Stimulated activated CD4-positive, alpha-beta T cell treated with anti-CD3 and anti-CD28 coated beads, Interleukin-15, amount 100 ng/mL, for 48 hours (primary cell): Measurements from ENCODE around the gene ARMCX2.
"Not testable (repeated sequence)": the region's sequence is repeated elsewhere in the genome, so short reads cannot be mapped to it uniquely, and the experiment has no call there.

Experiments used
- DNase-seq, 2 donors: peaks; one replicate each; pipeline ENCODE4 v3.0.0-alpha.2; 2020; ENCODE audit warnings: low read depth in 2 of 2

Gene ARMCX2

DNA sequence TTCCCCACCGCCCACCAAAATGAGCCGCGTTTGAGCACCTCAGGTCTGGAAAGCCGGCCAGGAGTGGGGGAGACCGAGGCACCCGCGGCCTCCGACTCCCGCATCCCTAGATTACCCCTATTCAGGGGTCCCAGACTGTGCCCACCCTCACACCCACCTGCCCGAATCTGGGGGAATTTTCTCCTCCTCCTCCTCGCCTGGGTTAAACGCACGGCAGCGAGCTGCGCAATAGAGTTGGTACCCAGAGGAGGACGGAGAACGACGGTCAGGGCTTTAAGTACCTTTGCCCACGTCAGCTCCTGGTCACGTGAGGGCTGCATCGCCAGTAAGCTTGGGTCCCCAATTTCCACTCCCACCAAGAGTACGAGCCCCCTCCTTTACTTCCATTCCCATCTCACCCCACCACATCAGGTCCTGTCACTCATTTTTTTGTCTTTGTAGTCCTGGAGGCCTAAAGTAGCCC lies at the start of gene ARMCX2:
ARMCX2 (minus strand) TSS at position 250 of the 463 bp plus-strand sequence. CDS start 2,262 bp downstream, outside the sequence.
- DNase-seq = no peak

DNA sequence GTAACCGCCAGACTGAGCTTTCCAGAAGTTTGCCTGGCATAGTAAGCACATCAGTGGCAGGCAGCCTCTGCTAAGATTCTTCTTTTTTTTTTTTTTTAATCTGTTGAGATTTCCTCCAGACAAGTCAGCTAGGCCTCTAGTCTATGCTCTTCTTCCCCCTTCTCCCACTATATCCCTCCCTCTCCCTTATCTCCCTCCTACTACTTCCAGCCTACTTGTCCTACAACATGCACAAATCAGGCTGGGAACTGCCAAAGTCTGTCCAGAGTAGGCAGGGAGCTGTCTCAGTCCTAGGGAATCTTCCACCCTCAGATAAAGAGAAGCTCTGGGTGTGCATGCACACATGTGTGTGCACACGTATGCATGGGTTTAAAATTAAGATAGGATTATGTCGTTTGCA lies 49.7 kb upstream of the ARMCX2 start:
- no peak for DNase-seq

DNA sequence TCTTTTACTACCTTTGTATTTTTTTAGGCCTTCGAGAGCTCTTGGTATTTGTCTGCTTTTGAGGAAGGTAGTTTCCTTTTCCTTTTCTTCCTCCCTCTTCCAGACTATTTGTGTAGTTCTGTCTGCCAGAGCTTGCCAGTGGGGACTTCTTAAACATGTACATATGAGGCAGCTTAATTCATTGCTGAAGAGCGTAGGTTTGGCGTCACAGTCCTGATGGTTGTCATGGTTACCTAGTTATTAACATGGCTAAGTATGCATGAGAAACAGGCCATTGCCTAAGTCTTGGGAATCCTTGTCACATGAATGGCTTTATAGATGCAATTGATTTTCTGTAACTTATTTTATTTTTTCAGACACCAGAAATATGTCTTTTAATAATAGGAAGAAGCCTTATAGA lies 48.5 kb upstream of the ARMCX2 start:
- DNase-seq = no peak

DNA sequence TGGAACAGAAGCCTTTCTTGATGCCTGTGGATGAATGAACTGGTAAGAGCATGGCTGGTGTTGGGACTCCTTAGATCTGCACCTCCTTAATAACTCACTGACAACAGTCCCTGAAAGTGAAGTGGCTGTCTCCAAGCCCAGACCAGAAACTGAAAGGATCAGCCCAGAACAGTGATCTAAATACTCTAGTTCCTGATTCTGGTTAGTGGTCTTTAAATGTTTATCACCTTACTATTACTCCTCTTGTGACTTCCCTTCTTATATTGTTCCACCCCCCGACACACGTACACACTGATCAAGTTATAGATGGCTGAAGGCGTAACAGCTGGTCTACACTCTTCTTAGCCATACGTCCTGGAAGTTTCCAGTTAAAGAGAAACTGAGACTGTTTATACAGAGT lies 33.8 kb upstream of the ARMCX2 start:
- no peak for DNase-seq

- no peak for DNase-seq
Measured at GRCh38 chrX:101691835-101692234, 32.2 kb upstream of the ARMCX2 start.

DNA sequence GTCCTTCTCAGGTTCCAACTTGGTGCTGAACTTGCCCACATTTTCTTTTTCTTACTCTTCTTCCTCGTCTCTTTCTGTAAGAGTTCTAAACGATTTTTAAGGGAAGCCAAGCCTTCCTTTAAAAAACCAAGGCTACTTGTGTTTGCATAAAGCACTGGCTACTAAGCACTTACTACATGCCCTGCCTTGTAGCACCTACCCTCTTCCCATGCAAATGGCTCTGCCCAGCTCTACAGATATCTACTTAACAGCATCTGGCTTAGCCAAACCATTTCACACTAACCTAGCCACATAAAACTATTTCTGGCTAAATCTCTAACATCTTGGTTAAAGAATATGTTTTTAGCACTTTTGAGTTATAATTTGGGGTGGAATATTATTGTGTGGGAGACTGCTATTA lies 26.9 kb upstream of the ARMCX2 start:
- no peak for DNase-seq

- no peak for DNase-seq
Measured at GRCh38 chrX:101685923-101686322, 26.3 kb upstream of the ARMCX2 start.

DNA sequence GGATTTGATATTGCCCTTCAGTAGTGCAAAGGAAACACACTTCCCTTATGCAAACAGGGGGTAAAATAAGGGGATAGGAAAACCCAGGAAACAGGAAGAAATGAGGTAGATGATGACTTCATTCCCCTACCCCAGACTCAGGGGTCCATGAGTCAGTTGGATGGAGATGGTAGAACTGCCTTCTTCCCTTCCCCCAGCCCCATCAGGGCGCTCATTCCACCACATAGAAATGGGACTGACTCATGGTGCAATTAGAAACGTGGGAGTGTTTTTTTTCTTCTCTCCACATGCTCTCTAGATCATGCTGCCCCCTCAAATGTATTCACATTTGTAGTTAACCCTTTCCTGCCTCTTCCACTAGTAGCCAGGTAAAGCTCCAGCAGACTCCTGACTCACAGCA lies 23.1 kb upstream of the ARMCX2 start:
- no peak for DNase-seq

DNA sequence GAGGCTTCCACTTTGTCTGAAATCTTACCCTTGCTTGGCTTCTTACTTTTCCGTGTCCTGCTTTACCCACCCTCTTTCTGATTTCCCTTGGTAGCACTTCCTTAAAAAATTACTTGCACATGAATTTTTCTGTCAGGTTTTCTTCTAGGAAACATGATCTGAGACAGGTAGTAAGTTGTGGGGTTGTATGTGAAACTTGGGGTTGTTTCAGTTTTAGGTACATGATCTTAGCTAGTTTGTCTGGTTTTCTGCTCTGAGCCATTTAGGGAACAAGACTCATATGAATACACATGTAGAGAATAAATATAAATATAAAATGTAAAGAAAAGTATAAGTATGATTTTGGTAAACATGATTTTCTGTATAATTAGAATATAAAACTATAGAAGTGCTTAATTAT lies 17.4 kb upstream of the ARMCX2 start:
- DNase-seq = no peak

- no peak for DNase-seq
Measured at GRCh38 chrX:101676571-101676970, 16.9 kb upstream of the ARMCX2 start.

- no peak for DNase-seq
Measured at GRCh38 chrX:101668143-101668542, 8.5 kb upstream of the ARMCX2 start.

DNA sequence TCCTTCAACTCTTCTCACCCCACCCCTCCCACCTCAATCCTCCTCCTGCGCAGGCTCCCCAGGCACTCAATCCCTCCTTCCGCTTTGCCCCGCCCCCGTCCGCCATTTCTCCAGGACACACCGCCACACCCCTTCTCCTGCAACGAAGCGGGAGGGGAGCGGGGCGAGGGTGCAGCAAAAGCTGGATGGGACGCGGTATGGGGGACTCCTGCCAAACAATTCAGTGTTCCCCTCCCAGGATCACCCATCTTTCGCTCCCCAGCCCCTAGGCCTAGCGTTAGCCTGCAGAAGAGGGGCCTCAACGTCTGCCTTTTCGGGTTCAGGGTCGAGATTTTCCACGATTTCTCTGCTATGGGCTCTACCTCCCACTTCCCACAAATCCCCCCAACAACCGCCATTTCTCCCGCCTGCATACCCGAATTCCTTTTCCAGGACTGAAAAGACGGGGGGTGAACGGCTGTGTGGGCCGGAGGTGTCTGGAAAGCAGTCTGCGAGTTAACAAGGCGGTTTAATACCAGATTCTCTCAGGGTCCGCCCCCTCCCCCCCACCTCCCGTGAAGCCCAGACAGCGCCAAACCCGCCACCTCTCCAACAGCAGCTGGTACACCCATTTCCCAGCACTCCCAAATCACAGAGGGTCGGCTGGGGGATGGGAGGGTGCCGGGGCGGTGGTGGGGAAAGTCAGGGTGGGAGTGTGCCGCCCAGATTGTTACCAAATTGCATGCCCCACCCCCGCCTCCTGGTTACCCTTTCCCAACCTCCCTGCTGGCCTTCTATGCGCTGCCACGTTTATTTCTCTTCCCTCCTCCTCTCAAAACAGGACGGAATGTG lies 774 bp downstream of the ARMCX2 start:
- DNase-seq = peak; percentile 15 to 50

GRCh38 chrX:101657495-101657894 lies 2.2 kb downstream of the ARMCX2 start:
- no peak for DNase-seq

- DNase-seq = no peak
Measured at GRCh38 chrX:101656817-101657216, 2.8 kb downstream of the ARMCX2 start.

GRCh38 chrX:101655534-101655933 lies 4.1 kb downstream of the ARMCX2 start:
- DNase-seq = no peak

DNA sequence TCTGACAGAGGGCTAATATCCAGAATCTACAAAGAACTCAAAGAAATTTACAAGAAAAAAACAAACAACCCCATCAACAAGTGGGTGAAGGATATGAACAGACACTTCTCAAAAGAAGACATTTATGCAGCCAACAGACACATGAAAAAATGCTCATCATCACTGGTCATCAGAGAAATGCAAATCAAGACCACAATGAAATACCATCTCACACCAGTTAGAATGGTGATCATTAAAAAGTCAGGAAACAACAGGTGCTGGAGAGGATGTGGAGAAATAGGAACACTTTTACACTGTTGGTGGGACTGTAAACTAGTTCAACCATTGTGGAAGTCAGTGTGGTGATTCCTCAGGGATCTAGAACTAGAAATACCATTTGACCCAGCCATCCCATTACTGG lies 11.9 kb downstream of the ARMCX2 start:
- DNase-seq = not testable (repeated sequence)

DNA sequence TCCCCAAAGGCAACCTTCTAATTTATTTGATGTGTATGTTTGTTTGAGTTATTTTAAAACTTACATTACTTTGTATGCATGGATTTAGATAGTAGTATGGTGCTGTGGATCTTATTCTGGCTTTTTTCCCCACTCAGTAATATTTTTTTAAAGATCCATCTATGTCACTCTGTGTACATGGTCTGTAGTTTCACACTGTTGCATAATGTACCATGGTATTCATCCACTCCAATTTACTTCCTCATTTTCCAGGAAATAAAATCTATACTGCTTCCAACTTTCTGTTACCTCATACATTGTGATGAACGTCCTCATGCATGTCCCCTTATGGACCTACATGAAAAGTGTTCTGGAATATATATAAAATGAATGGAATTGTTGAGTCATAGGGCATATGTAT lies 17.6 kb downstream of the ARMCX2 start:
- DNase-seq = no peak

GRCh38 chrX:101639583-101639982 lies 20.1 kb downstream of the ARMCX2 start:
- no peak for DNase-seq

GRCh38 chrX:101619364-101619763 lies 40.3 kb downstream of the ARMCX2 start:
- DNase-seq = no peak

DNA sequence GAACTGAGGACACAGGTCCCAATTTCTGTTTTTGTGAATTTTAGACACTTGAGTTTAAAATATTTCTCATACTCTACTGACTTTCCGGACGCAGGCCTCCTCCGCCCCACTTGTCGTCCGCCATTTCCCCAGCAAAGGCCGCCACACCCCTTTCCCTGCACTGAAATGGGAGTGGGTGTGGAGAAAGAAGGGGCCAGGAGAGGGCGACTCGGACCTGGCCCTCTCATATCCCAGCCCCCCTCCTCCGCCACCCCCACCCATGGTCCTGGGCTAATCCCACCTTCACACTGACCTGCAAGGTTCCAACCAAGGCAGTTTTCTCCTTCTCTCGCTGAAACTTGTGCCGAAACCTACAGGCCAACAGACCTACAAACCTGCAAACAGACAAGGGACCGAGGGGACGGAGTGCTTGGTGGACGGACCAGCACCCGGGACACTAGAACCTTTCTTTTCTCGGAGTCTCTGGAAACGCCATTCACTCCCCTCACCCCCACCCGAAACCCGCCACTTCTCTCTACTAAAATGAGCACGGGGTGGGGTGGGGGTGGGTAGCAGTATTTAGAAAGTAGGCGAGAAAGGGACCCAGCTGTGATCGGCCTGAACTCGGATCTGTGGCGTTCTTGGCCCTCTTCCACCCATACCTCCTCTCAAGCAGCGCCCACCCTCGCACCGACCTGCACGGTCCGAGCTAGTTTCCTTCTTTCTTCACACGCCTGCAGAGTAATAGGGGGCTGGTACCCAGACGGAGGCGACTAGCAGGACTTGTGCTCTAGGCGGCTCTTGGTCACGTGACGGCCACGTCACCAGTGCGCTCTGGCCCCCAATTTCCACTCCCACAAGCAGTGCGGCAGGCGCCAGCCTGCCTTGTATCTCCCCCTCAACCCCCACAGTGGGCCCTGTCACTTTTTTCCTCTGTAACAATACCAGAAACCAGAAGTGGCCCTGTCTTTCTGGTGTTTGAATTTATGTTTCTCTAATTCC lies 42.1 kb downstream of the ARMCX2 start, which contains the start of gene ARMCX6:
ARMCX6 (minus strand) TSS at position 790 of the 981 bp plus-strand sequence. CDS start 1,380 bp downstream, outside the sequence.
- DNase-seq = peak; percentile 44 to 61

- no peak for DNase-seq
Measured at GRCh38 chrX:101605728-101606127, 53.9 kb downstream of the ARMCX2 start.
